Coronary artery (tissue), 2 donors: ENCODE measurements around the gene SLC26A9.

Source experiments
- DNase-seq: peaks from one replicate; pipeline ENCODE4 v3.0.0-alpha.2; 2017; ENCODE audit warnings: low spot score
- H3K27ac ChIP-seq, 2 donors: fragments of 200-600 bp; sonication (generic); one replicate each; pipeline ENCODE4 v1.5.1; 2016 to 2019
- H3K4me3 ChIP-seq: fragments of 200-600 bp; sonication (generic); 2 replicates; pipeline ENCODE4 v1.5.1; 2016; ENCODE audit warnings: mild to moderate bottlenecking, moderate library complexity
- CTCF ChIP-seq: fragments of 200-600 bp; sonication (generic); IDR thresholded peaks from one replicate; pipeline ENCODE4 v1.5.1; 2019; ENCODE audit warnings: antibody characterized with exemption

The SLC26A9 gene

GRCh38 chr1:205939690-205940330 is 3.4 kb downstream of the SLC26A9 start:
- DNase-seq: no peak
- H3K27ac ChIP-seq: no peak overlapping the region
- TF ChIP-seq CTCF: no peak

GRCh38 chr1:205938682-205939081 is 4.6 kb downstream of the SLC26A9 start:
- Histone ChIP-seq H3K4me3 (no peak overlapping the region), H3K27ac (no peak overlapping the region)
- DNase-seq: no peak
- no peak for TF ChIP-seq CTCF

More at GRCh38 chr1:205939690-205940330, 3.4 kb downstream of the SLC26A9 start:
- no peak overlapping the region for H3K4me3 ChIP-seq

GRCh38 chr1:205936846-205937586 is 6.2 kb downstream of the SLC26A9 start:
- TF ChIP-seq CTCF: no peak
- no peak overlapping the region for H3K27ac ChIP-seq
- DNase-seq: no peak
- no peak overlapping the region for H3K4me3 ChIP-seq

GRCh38 chr1:205936311-205936710 is 6.9 kb downstream of the SLC26A9 start:
- TF ChIP-seq CTCF: no peak
- Histone ChIP-seq H3K27ac (no peak overlapping the region), H3K4me3 (no peak overlapping the region)
- DNase-seq: no peak

GRCh38 chr1:205935869-205936268 is 7.4 kb downstream of the SLC26A9 start:
- no peak for TF ChIP-seq CTCF
- Histone ChIP-seq H3K4me3 (no peak overlapping the region), H3K27ac (no peak overlapping the region)
- no peak for DNase-seq

- TF ChIP-seq CTCF: no peak
- no peak overlapping the region for H3K27ac ChIP-seq
- no peak overlapping the region for H3K4me3 ChIP-seq
- no peak for DNase-seq
Measured at GRCh38 chr1:205934788-205935187, 8.5 kb downstream of the SLC26A9 start.
